GM23338 (cell line): Measurements from ENCODE around the gene RRP1. TPM values are rescaled to one million over a fixed set of nuclear protein-coding genes. Genes with fewer than 3 reads are reported as not detected.

Experiments used
- ATAC-seq: fragments of 200-7000 bp; cut with Tn5 transposase; 3 replicates; pipeline ENCODE4 v1.9.1; 2020
- DNase-seq: peaks from one replicate; pipeline ENCODE4 v3.0.0-alpha.2; 2015; ENCODE audit warnings: low spot score
- H2AFZ ChIP-seq: fragments of 200-600 bp; sonication (generic); 2 replicates; pipeline ENCODE4 v1.8.0; 2016; ENCODE audit warnings: antibody characterized with exemption, mild to moderate bottlenecking, moderate library complexity
- H3F3A ChIP-seq: fragments of 200-600 bp; sonication (generic); replicated peaks from 2 replicates; pipeline ENCODE4 v1.8.0; 2017; ENCODE audit warnings: antibody characterized with exemption, mixed run types, low read depth
- H3K27ac ChIP-seq: fragments of 200-600 bp; sonication (generic); 2 replicates; pipeline ENCODE4 v1.6.1; 2016; ENCODE audit warnings: low read depth
- H3K27me3 ChIP-seq: fragments of 200-600 bp; sonication (generic); 2 replicates; pipeline ENCODE4 v1.8.0; 2016; ENCODE audit warnings: mild to moderate bottlenecking, mixed run types, moderate library complexity; ENCODE audit not compliant: insufficient read depth
- H3K36me3 ChIP-seq: fragments of 200-600 bp; sonication (generic); 2 replicates; pipeline ENCODE4 v1.8.0; 2016; ENCODE audit warnings: mild to moderate bottlenecking; ENCODE audit not compliant: insufficient read depth
- H3K4me1 ChIP-seq: fragments of 200-600 bp; sonication (generic); 2 replicates; pipeline ENCODE4 v1.8.0; 2016; ENCODE audit warnings: mild to moderate bottlenecking, moderate library complexity; ENCODE audit not compliant: insufficient read depth
- H3K4me2 ChIP-seq: fragments of 200-600 bp; sonication (generic); 2 replicates; pipeline ENCODE4 v1.7.1; 2017; ENCODE audit warnings: mixed run types
- H3K4me3 ChIP-seq: fragments of 200-600 bp; sonication (generic); 2 replicates; pipeline ENCODE4 v1.6.1; 2016; ENCODE audit warnings: mixed run types
- H3K79me2 ChIP-seq: fragments of 200-600 bp; sonication (generic); replicated peaks from 2 replicates; pipeline ENCODE4 v1.8.0; 2017; ENCODE audit warnings: mild to moderate bottlenecking; ENCODE audit not compliant: insufficient read depth
- H3K9me2 ChIP-seq: fragments of 200-600 bp; sonication (generic); 2 replicates; pipeline ENCODE4 v1.8.0; 2017; ENCODE audit not compliant: insufficient read depth
- H4K20me1 ChIP-seq: fragments of 200-600 bp; sonication (generic); replicated peaks from 2 replicates; pipeline ENCODE4 v1.8.0; 2017; ENCODE audit warnings: mild to moderate bottlenecking; ENCODE audit not compliant: insufficient read depth
- H3K27ac Mint-ChIP-seq: 2 replicates; pipeline ENCODE4 v1.8.0; 2020; ENCODE audit warnings: inconsistent platforms, mild to moderate bottlenecking, moderate library complexity, mixed read lengths
- H3K27me3 Mint-ChIP-seq: 3 replicates; pipeline ENCODE4 v1.8.0; 2022; ENCODE audit warnings: low read depth, mild to moderate bottlenecking, moderate library complexity, mixed read lengths, inconsistent platforms; ENCODE audit not compliant: insufficient read depth, poor library complexity
- H3K36me3 Mint-ChIP-seq: 3 replicates; pipeline ENCODE4 v1.8.0; 2021; ENCODE audit warnings: low read depth, mild to moderate bottlenecking, inconsistent platforms, moderate library complexity, mixed read lengths
- H3K4me1 Mint-ChIP-seq: 3 replicates; pipeline ENCODE4 v1.8.0; 2020; ENCODE audit warnings: mild to moderate bottlenecking, inconsistent platforms, mixed read lengths
- H3K4me3 Mint-ChIP-seq: 3 replicates; pipeline ENCODE4 v1.8.0; 2021; ENCODE audit warnings: moderate library complexity, mild to moderate bottlenecking, inconsistent platforms, mixed read lengths
- H3K9me3 Mint-ChIP-seq: 3 replicates; pipeline ENCODE4 v1.8.0; 2020; ENCODE audit warnings: moderate library complexity, mild to moderate bottlenecking, inconsistent platforms, mixed read lengths
- CREB1 ChIP-seq: fragments of 250-450 bp; sonication (Bioruptor Pico); IDR thresholded peaks from 2 replicates; pipeline ENCODE4 v1.5.0; 2020; ENCODE audit warnings: low read depth, mild to moderate bottlenecking, moderate library complexity
- CTCF ChIP-seq, 2 experiments: fragments of 200-600 bp in 1 of 2; sonication (generic) in 1 of 2; conservative IDR thresholded peaks; 2 replicates each; pipeline versions ENCODE4 v1.5.1 to v1.6.1; 2016 to 2017; ENCODE audit warnings: antibody characterized with exemption in 2 of 2, low read depth in 2 of 2, mild to moderate bottlenecking in 2 of 2, moderate library complexity in 1 of 2
- ETS1 ChIP-seq: IDR thresholded peaks from 2 replicates; pipeline ENCODE4 v1.6.1; 2016; ENCODE audit warnings: antibody characterized with exemption
- EZH2 ChIP-seq: fragments of 200-600 bp; sonication (generic); IDR thresholded peaks from one replicate; pipeline ENCODE4 v1.8.0; 2017; ENCODE audit warnings: antibody characterized with exemption, mild to moderate bottlenecking, low read depth; ENCODE audit not compliant: unreplicated experiment
- EZH2phosphoT487 ChIP-seq: fragments of 200-600 bp; sonication (generic); IDR thresholded peaks from one replicate; pipeline ENCODE4 v1.8.1; 2018; ENCODE audit warnings: antibody characterized with exemption; ENCODE audit not compliant: unreplicated experiment
- JUNB ChIP-seq: IDR thresholded peaks from one replicate; pipeline ENCODE4 v1.6.1; 2016; ENCODE audit warnings: antibody characterized with exemption; ENCODE audit not compliant: unreplicated experiment
- NANOG ChIP-seq: IDR thresholded peaks from 2 replicates; pipeline ENCODE4 v1.6.1; 2016; ENCODE audit warnings: antibody characterized with exemption, borderline replicate concordance
- POLR2AphosphoS5 ChIP-seq: IDR thresholded peaks from 2 replicates; pipeline ENCODE4 v1.6.1; 2016; ENCODE audit warnings: antibody characterized with exemption, low read depth
- STAT1 ChIP-seq: IDR thresholded peaks from one replicate; pipeline ENCODE4 v1.6.1; 2016; ENCODE audit warnings: antibody characterized with exemption; ENCODE audit not compliant: unreplicated experiment
- ZNF331 ChIP-seq: fragments of 250-450 bp; sonication (Bioruptor Pico); IDR thresholded peaks from 2 replicates; pipeline ENCODE4 v1.5.0; 2020; ENCODE audit warnings: low read depth, mild to moderate bottlenecking, moderate library complexity
- ZNF462 ChIP-seq: fragments of 250-450 bp; sonication (Bioruptor Pico); IDR thresholded peaks from 2 replicates; pipeline ENCODE4 v1.5.0; 2020; ENCODE audit warnings: mild to moderate bottlenecking, moderate library complexity
- polyA plus RNA-seq: library from polyadenylated mRNA; unstranded; fragments of >200 nt; fragmentation: Nextera tagmentation; extraction: Ambion mirVana; gene quantifications from 2 replicates; pipeline ENCODE4 v1.2.1, GENCODE V29; 2016
- total RNA-seq: library from RNA; depleted of rRNA; stranded (reverse); fragments of >200 nt; shearing (Covaris generic); gene quantifications from 2 replicates; pipeline ENCODE4 v1.2.3, GENCODE V29; 2014

Gene RRP1
- total and polyA plus RNA-seq, 2 experiments from 2014 or later: 36.5 to 63.5 TPM

GRCh38 chr21:43751955-43752591, 37.3 kb upstream of the RRP1 start (continued):
- TF ChIP-seq CREB1 (CRISPR knock-in tag) (no peak), STAT1 (no peak), EZH2phosphoT487 (no peak), POLR2AphosphoS5 (no peak)

GRCh38 chr21:43752758-43753438, 36.5 kb upstream of the RRP1 start:
- Histone ChIP-seq H2AFZ (no peak overlapping the region), H4K20me1 (no peaks in the 10 kb centered on the region), H3K4me2 (no peak overlapping the region), H3K79me2 (no peaks in the 10 kb centered on the region), H3K4me3 (no peak overlapping the region), H3K27ac (no peak overlapping the region), H3K36me3 (no peaks in the 10 kb centered on the region), H3K9me2 (no peaks in the 10 kb centered on the region), H3F3A (no peaks in the 10 kb centered on the region), H3K27me3 (no peaks in the 10 kb centered on the region), H3K4me1 (no peaks in the 10 kb centered on the region)
- Mint-ChIP-seq H3K27me3 (peaks cover 7% of the 10 kb centered on the region), H3K27ac (no peak overlapping the region), H3K4me1 (no peaks in the 10 kb centered on the region), H3K36me3 (peaks cover 44% of the 10 kb centered on the region), H3K4me3 (no peak overlapping the region), H3K9me3 (no peaks in the 10 kb centered on the region)
- DNase-seq: no peak
- ATAC-seq: no peak
- TF ChIP-seq JUNB (no peak), ETS1 (no peak), ZNF331 (CRISPR knock-in tag) (no peak), POLR2AphosphoS5 (no peak), STAT1 (no peak), CREB1 (CRISPR knock-in tag) (no peak), EZH2 (no peak), EZH2phosphoT487 (no peak), ZNF462 (no peak), CTCF (conservative IDR thresholded peaks at IDR 0.05; ENCODE audit: low read depth in 2 of 2) (no peak), NANOG (no peak)
